RWPE2 (cell line): ENCODE results near the gene MYH14.
A peak's percentile ranks its signal among the peaks of the same experiment; 100 is the strongest.

Experiments
- ATAC-seq: fragments of 200-7000 bp; cut with Tn5 transposase; 3 replicates; pipeline ENCODE4 v1.9.1; 2021; ENCODE audit warnings: low read depth
- DNase-seq: peaks from one replicate; pipeline ENCODE4 v3.0.0-alpha.2; 2020; ENCODE audit warnings: low spot score
- H3K27ac ChIP-seq: fragments of 450-650 bp; 2 replicates; pipeline ENCODE4 v1.5.1; 2017; ENCODE audit warnings: mild to moderate bottlenecking; ENCODE audit not compliant: poor library complexity, severe bottlenecking
- H3K27me3 ChIP-seq: fragments of 250-450 bp; sonication (Bioruptor Pico); 2 replicates; pipeline ENCODE4 v1.5.1; 2021; ENCODE audit warnings: mild to moderate bottlenecking, moderate library complexity; ENCODE audit not compliant: insufficient read depth, poor library complexity, severe bottlenecking
- H3K36me3 ChIP-seq: fragments of 250-450 bp; sonication (Bioruptor Pico); 2 replicates; pipeline ENCODE4 v1.5.1; 2020; ENCODE audit warnings: low read depth, mild to moderate bottlenecking, moderate library complexity
- H3K4me1 ChIP-seq: fragments of 250-450 bp; sonication (Bioruptor Pico); 2 replicates; pipeline ENCODE4 v1.5.1; 2021; ENCODE audit warnings: mild to moderate bottlenecking, moderate library complexity; ENCODE audit not compliant: insufficient read depth, poor library complexity, severe bottlenecking
- H3K4me3 ChIP-seq: fragments of 250-450 bp; sonication (Bioruptor Pico); 2 replicates; pipeline ENCODE4 v1.5.1; 2021; ENCODE audit warnings: mild to moderate bottlenecking, moderate library complexity; ENCODE audit not compliant: severe bottlenecking
- H3K9me3 ChIP-seq: fragments of 250-450 bp; sonication (Bioruptor Pico); 2 replicates; pipeline ENCODE4 v1.5.1; 2021; ENCODE audit warnings: mild to moderate bottlenecking, moderate library complexity; ENCODE audit not compliant: severe bottlenecking
- CTCF ChIP-seq: fragments of 450-650 bp; IDR thresholded peaks from one replicate; pipeline ENCODE4 v1.5.1; 2017; ENCODE audit warnings: mild to moderate bottlenecking, moderate library complexity; ENCODE audit not compliant: poor library complexity, severe bottlenecking

Gene MYH14

GRCh38 chr19:50210425-50210824 is 7.0 kb downstream of the MYH14 start:
- no peak overlapping the region for H3K4me3 ChIP-seq
- peaks cover 2% of the 10 kb centered on the region for H3K27me3 ChIP-seq
- H3K4me1 ChIP-seq, result no peaks in the 10 kb centered on the region
- H3K9me3 ChIP-seq, result no peaks in the 10 kb centered on the region
- no peak overlapping the region for H3K27ac ChIP-seq
- H3K36me3 ChIP-seq, result no peaks in the 10 kb centered on the region
- TF ChIP-seq CTCF, result no peak
- DNase-seq (no peak), ATAC-seq (no peak)

- Histone ChIP-seq H3K27me3 (no peaks in the 10 kb centered on the region), H3K9me3 (no peaks in the 10 kb centered on the region)
- ATAC-seq, result no peak
Observed at GRCh38 chr19:50213925-50214324, 10.5 kb downstream of the MYH14 start.

DNA sequence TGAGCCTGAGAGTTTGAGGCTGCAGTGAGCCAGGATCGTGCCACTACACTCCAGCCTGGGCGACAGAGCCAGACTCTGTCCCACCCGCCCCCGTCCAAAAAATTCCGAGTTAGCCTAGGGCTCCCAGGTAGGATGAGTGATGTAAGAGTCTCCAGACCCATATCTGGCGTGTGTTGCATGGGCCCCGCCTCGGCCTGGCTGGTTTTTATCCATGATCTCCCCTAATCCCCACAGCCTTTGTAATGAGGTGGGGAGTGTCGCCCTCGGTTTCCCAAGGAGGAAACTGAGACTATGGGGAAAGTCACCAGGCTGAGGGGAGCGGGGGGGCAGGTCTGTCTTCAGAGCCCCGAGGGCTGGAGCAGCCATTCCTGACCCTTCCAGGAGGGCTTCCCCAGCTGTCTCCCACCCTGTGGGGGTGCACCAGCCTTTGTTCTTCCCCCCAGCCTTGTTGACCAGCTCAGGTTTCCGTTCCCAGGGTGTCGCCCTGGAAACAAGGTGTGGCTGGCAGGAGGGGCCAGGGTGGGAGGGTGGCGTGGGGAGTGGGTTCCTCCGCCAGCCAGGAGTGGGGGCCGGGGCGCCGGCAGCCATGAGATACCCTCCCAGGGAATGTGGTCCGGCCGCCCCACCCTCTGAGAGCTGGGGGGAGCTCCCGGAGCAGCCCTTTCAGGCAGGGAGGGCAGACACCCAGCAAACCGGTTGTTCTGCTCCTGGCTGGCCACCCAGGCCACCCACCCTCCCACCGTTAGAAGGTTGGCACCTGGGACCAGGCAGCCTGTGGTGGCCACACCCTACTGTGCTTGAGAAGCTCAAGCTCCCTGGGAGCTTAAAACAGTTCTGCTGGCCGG is 11.5 kb downstream of the MYH14 start:
- ATAC-seq (peak; percentile 82), DNase-seq (no peak)
- H3K27ac ChIP-seq, result no peak overlapping the region

More at GRCh38 chr19:50213925-50214324, 10.5 kb downstream of the MYH14 start:
- no peak overlapping the region for H3K4me3 ChIP-seq
- DNase-seq, result no peak
- H3K27ac ChIP-seq, result no peak overlapping the region
- no peaks in the 10 kb centered on the region for H3K36me3 ChIP-seq
- TF ChIP-seq CTCF, result no peak
- H3K4me1 ChIP-seq, result no peaks in the 10 kb centered on the region

GRCh38 chr19:50215820-50216219 is 12.4 kb downstream of the MYH14 start:
- H3K27ac ChIP-seq, result no peak overlapping the region
- TF ChIP-seq CTCF, result no peak
- no peak for DNase-seq
- no peaks in the 10 kb centered on the region for H3K9me3 ChIP-seq
- H3K27me3 ChIP-seq, result no peaks in the 10 kb centered on the region
- no peaks in the 10 kb centered on the region for H3K4me1 ChIP-seq
- no peaks in the 10 kb centered on the region for H3K36me3 ChIP-seq
- H3K4me3 ChIP-seq, result no peak overlapping the region
- no peak for ATAC-seq

More for the DNA sequence above, 11.5 kb downstream of the MYH14 start:
- no peaks in the 10 kb centered on the region for H3K27me3 ChIP-seq
- H3K4me1 ChIP-seq, result no peaks in the 10 kb centered on the region
- no peaks in the 10 kb centered on the region for H3K36me3 ChIP-seq
- no peak for TF ChIP-seq CTCF
- no peak overlapping the region for H3K4me3 ChIP-seq
- no peaks in the 10 kb centered on the region for H3K9me3 ChIP-seq

- Histone ChIP-seq H3K4me1 (no peaks in the 10 kb centered on the region), H3K4me3 (no peak overlapping the region), H3K27ac (no peak overlapping the region), H3K36me3 (no peaks in the 10 kb centered on the region), H3K27me3 (no peaks in the 10 kb centered on the region), H3K9me3 (no peaks in the 10 kb centered on the region)
- DNase-seq, result no peak
- no peak for ATAC-seq
- no peak for TF ChIP-seq CTCF
Observed at GRCh38 chr19:50221087-50221486, 17.7 kb downstream of the MYH14 start.
